HG03460 (cell line): ENCODE results near the gene ICAM2.
A peak's percentile ranks its signal among the peaks of the same experiment; 100 is the strongest.

ENCODE experiments used
- ATAC-seq: cut with Tn5 transposase; IDR thresholded peaks from one replicate; pipeline ENCODE4 v1.9.1; 2021; ENCODE audit not compliant: unreplicated experiment

Gene ICAM2

DNA sequence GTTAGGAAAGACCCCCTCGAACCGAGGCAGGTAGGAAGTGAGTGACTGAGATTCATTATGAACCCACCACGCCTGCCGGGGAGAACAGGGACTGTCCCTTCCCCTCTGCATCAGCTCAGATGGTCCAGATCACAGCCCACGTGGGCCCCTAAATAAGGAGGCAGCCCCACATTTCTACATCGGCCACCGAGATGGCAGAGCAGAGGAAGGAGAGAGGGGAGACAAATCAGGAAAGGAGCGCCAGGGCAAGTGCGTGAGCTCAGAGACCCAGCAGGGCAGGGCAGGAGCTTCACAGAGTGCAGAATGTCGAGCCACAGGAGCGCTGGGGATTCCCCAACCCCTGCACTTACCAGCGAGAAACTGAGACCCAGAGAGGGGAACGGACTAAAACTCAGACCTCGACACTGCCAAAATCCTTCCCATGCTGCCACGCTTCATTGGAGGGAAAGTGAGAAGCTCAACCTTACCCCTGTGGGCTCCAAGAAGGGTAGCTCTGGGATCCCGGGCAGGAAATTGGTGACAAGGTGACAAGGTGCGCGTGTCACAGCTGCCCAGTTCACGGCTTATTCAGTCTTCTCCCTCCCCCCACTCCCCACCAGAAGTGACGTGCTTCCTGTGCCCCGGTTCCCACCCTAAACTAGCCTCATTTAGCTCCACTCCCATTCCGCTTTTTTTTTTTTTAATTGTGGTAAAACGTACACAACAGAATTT, at the start of gene ICAM2:
Gene ICAM2, minus strand, starts transcription at position 578 of the 711 bp plus-strand sequence. CDS start 13,942 bp downstream, outside the sequence.
- peak; percentile 58 for ATAC-seq

DNA sequence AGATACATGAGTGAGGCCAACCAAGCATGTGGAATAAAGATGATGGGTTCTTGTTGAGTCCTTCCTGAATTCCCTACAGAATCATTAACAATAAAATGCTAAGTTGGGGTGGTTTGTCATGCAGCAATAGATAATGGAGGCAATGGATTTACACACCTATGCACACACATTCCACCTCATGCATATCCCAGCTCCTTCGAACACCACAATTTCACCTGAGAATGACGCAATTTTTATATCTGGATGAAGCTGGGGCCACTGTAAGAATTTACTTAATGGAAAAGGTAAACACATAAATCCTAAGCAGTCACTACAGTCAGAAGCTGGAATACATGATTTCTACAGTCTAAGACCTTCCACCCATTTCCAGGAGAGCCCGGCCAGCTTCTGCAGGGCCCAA, 49.8 kb upstream of the ICAM2 start:
- no peak for ATAC-seq

- ATAC-seq, result no peak
Observed at GRCh38 chr17:64069143-64069542, 48.7 kb upstream of the ICAM2 start.

- ATAC-seq, result no peak
Observed at GRCh38 chr17:64067657-64068056, 47.2 kb upstream of the ICAM2 start.

- ATAC-seq, result no peak
Observed at GRCh38 chr17:64066716-64067115, 46.3 kb upstream of the ICAM2 start.

DNA sequence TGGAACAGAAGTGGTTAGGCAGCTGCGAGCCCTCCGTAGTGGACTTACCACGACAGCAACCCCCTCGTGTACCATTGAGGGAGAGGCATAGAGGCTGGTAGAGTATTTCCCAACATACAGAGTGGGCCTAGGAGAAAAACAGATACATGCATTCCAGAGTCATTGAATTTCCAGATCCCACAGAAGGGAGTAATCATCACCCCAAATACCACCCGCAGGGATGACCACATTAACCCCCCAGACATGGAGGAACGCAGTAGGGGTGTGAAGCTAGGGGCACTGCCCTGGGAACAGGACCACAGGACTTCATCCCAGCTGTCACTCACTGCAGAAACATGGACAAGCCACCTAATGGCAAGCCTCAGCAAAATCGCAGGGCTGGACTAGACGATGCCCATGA, 44.7 kb upstream of the ICAM2 start:
- no peak for ATAC-seq

DNA sequence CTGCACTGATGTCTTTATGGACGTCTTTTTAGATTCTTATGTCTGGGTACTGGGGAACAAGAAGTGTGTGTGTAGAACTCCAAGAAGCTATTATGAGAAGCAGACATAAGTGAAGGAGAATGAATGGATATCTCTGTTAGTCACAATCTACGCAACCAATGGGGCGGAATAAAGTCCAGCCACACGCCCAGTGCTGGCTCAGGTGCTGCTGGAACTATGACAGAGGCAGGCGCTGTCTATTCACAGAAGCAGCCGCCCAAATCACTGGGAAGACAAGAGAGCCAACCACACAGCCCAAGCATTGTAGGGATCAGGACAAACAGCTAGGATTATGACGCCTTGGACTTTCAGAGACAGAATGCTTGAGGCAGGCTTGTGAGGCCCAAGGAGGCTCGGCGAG, 43.9 kb upstream of the ICAM2 start:
- ATAC-seq, result no peak

DNA sequence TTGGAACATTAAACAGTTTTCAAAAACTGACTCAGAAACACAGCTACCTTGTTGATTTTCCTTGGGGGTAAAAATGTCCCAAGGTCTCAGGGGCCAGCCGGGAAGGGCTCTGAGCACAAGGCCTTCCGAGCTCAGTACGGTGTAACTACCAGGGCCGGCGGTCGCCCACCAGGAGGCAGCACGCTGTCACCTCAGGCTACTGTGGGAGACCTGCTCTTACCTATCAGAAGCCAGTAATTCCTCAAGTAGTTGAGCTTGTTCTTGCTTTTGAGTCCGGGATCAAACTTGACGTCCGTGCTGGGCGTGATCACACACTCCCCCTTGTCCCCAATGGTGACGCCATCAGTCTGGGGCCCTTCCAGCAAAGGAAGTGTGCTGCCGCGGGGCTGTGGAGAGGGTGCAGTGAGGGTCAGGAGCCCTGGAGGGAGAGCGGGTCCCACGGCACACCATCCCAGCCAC, 43.4 kb upstream of the ICAM2 start:
- no peak for ATAC-seq

- ATAC-seq, result no peak
Observed at GRCh38 chr17:64063088-64063487, 42.7 kb upstream of the ICAM2 start.

DNA sequence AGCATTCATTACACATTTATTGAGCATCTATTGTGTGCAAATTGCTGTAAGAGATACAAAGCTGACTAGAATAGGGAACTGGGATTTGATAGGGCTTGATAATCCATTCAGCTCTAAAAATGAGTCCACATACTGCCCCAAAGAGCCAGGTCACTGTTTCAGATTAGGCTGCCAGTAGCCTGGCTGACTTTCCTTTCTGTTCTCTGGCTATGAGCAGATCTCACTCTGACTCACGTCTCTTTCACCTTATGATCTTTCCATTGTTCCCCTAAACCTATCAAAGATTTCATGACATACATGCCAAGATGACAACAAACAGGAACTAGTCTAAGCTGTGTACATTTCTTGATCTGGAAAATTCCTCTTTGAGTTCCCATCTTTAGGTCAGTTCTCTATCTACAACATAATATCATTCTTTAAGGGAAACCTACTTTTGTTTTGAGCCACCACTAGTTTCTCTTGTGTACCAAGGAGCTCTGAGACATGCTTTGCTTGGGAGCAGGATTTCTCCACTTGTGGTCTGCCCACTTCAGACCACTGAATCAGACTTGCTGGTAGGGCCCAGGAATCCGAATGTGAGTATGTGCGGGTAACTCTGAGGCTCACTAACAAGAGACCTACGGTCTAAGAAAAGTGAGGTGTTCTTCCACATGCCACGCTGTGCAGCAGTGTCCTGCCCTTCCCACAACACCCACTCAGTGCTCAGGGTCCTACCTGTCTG, 40.9 kb upstream of the ICAM2 start:
- no peak for ATAC-seq

- ATAC-seq, result no peak
Observed at GRCh38 chr17:64060331-64060730, 39.9 kb upstream of the ICAM2 start.

- no peak for ATAC-seq
Observed at GRCh38 chr17:64059756-64060155, 39.3 kb upstream of the ICAM2 start.

- no peak for ATAC-seq
Observed at GRCh38 chr17:64058621-64059020, 38.2 kb upstream of the ICAM2 start.

DNA sequence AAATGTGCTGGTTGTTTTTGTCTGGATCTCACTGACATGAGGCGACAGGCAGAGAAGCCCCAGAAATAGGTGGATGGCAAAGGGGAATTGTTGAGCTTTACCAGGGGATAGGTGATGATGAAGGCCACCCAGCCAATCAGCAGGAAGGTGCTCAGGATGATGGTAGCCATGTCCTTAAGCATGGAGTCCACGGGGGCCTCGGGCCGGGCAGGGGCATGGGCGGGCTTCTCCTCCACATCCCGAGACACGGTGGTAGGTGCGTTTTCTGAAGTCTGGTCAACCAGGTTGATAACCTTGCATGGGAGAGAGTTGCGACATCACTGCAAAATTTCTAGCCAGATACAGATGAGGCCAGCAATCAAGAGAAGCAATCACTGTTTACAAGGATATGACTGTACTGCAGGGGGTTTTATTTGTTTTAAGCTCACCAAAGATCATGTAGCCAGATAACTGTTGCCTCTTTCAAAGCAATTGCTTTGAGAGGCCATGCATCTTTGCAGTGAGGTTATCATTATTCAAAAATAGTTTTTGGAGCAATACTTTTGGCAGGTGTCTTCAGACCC, 37.3 kb upstream of the ICAM2 start:
- ATAC-seq, result no peak

DNA sequence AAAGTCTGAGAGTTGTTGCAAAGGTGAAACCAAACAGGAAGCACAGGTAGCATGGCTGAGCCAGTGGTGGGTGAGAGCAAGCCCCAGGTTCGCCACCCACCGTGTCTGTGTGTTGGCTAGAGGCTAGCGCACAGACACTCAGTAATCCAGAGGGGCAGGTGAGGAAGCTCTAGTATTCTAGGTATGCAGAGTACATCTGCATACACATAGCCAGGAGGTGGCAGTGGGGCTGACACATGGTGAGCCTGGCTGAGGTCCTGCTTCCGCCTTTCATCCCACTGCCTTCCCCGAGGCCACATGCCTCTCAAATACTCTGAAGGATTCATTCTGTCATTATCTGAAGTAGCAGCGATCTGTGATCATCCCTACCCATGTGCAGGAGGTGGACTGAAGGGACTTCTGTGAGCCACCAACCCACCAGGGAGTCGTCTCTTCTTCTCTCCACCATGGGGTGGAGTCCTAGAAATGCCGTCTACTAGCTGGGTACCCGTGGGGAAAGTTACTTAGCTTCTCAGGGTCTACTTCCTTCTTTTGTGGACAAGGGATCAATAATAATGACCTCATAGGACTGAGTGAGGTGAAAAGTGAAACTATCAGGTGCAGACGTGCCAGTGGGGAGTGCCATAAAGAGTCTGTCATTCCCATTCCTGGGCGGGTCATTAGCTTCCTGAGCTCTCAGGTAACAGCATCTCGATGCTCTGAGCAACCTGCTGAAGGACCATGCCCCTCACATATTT, 36.0 kb upstream of the ICAM2 start:
- ATAC-seq, result peak; percentile 77

DNA sequence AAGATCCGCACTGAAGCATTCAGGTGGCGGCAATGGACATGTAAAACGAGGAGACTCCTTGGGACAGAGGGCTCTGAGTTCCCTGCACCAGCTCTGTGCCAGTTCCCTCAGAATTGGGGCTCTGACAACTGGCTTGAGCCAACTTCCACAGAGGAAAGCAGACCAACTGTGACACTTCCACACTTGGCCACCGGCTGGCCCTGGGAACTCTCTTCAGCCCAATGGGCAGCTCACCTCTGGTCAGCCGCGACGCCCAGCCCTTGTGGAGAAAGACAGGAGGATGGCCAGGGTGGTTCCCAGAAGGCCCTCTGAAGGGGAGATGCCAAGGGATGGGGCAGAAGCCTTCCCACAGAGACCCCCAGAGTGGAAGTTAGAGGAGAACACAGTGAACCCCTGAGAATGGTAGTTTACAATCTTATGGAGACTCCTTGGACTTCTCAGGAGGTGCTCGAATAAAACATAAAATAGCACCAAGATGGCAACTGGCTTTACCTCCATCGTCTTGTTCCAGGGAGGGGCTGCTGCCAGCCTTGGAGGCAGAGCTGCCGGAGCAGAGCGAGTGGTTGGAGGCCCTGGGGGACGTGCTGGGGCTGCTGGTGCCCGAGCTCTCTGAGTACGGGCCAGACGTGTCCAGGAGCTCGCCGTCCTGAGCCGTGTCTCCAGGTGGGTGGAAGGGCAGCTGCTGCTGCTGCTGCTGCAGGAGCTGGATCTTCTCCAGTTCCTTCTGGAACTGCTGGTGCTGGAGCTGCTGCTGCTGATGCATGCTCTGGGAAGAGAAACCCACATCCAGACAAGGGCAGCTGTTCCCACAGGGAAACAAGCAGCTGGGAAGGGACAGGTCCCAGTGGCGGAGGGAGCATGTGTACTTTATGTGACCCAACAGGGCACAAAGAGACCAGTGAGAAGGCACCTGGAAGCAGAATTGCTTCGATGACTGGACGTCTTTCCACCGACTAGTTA, 35.0 kb upstream of the ICAM2 start:
- ATAC-seq, result no peak

GRCh38 chr17:64054304-64054703, 33.9 kb upstream of the ICAM2 start:
- no peak for ATAC-seq

DNA sequence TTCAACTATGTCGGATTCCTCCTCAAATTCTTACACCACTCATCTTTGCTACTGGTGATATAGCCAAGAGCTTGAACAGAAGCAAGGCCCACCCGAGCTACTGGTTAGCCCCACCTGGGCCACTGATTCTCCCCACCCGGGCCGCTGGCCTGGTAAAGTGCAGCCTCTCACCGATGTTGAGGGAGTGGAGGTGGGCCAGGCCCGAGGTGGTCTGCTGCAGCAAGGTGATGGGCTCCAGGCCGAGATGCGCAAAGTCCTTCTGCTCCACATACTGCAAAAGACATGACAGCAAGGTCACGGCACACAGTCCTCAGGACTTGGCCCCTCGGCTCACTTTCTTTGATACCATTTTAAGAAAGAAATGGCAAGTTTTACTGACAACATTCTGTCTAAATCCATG, 32.7 kb upstream of the ICAM2 start:
- ATAC-seq, result no peak

- ATAC-seq, result no peak
Observed at GRCh38 chr17:64051153-64051552, 30.7 kb upstream of the ICAM2 start.

DNA sequence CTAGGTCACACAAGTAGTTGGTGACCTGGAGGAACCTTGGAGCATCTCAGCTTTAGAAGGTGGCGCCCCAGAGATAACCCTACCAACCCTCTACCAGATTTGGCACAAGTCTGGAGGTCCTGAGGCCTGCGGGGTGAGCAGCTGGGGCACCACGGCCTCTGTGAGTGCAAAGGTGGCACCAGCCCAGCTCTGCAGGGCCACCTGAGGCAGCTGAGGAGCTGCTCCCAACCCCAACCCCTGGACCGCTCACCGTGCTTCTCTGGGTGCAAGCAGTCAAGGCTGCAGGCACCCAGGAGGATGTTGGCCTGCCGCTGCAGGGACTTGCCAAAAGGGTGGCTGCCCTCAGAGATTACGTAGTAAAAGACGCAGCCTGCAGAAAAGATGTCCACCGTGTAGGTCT, 28.4 kb upstream of the ICAM2 start:
- no peak for ATAC-seq
